ENCODE results near the gene FOLR1. TPM values are rescaled to one million over a fixed set of nuclear protein-coding genes. Genes with fewer than 3 reads are reported as not detected.

The FOLR1 gene
- total RNA-seq, 2 donors from 2014 or later: not detected

Other genes starting within 250 kb of the FOLR1 start
- gene IL18BP, start 193.2 kb upstream of the FOLR1 start, total RNA-seq: 10 to 100 TPM; 16.5 to 20.6 TPM
- 100 to 1,000 TPM; 181 to 216 TPM for gene NUMA1, start 111.6 kb upstream of the FOLR1 start, total RNA-seq
- gene LRRC51, start 111.3 kb upstream of the FOLR1 start, total RNA-seq: 1 to 10 TPM; 3.5 to 7.2 TPM
- 10 to 100 TPM; 65.7 to 66.9 TPM for gene LAMTOR1, start 88.8 kb upstream of the FOLR1 start, total RNA-seq
- under 1 TPM in 1 of 2 donors, not detected in 1; 0.45 TPM for gene TOMT, start 86.2 kb upstream of the FOLR1 start, total RNA-seq
- gene ANAPC15, start 79.4 kb upstream of the FOLR1 start, total RNA-seq: 10 to 100 TPM; 37.4 to 37.7 TPM
- not detected for gene FOLR3, start 56.4 kb upstream of the FOLR1 start, total RNA-seq
- not detected for gene FOLR2, start 24.7 kb downstream of the FOLR1 start, total RNA-seq
- gene INPPL1, start 32.6 kb downstream of the FOLR1 start, total RNA-seq: 100 to 1,000 TPM; 113 to 176 TPM
- not detected for gene PHOX2A, start 52.0 kb downstream of the FOLR1 start, total RNA-seq
- gene CLPB, start 242.4 kb downstream of the FOLR1 start, total RNA-seq: 10 to 100 TPM; 43.6 to 55.6 TPM